ENCODE results near the gene ARSB. TPM values are rescaled to one million over a fixed set of nuclear protein-coding genes. Genes with fewer than 3 reads are reported as not detected.

The ARSB gene
- total RNA-seq, 1 experiment from 2014 or later: 11.4 TPM

- H3K23me2 ChIP-seq (ENCODE audit: insufficient read length, low read depth, low read length, poor library complexity, severe bottlenecking): no peaks in the 10 kb centered on the region
- H3K4me1 ChIP-seq (ENCODE audit: insufficient read depth, low read length): no peaks in the 10 kb centered on the region
- no peak overlapping the region for H3T11ph ChIP-seq (ENCODE audit: low read length)
- H4K91ac ChIP-seq (ENCODE audit: insufficient read length, low read depth, low read length): no peak overlapping the region
- no peak for DNase-seq
- H3K14ac ChIP-seq (ENCODE audit: insufficient read depth, low read length): no peak overlapping the region
- H3K79me1 ChIP-seq (ENCODE audit: insufficient read depth, low read depth, low read length, poor library complexity, severe bottlenecking): no peaks in the 10 kb centered on the region
- no peaks in the 10 kb centered on the region for H3K27me3 ChIP-seq (ENCODE audit: insufficient read depth, low read length)
- no peak overlapping the region for H3K56ac ChIP-seq (ENCODE audit: insufficient read length, low read depth, low read length)
- no peak overlapping the region for H2BK20ac ChIP-seq (ENCODE audit: low read depth, low read length, poor library complexity, severe bottlenecking)
- H3K79me2 ChIP-seq (ENCODE audit: insufficient read depth, low read length): no peaks in the 10 kb centered on the region
- H3K23ac ChIP-seq (ENCODE audit: insufficient read length, low read depth, low read length): no peak overlapping the region
- H2BK5ac ChIP-seq (ENCODE audit: insufficient read length, low read length): no peak overlapping the region
- Mint-ChIP-seq H3K27me3 (ENCODE audit: low read depth) (no peaks in the 10 kb centered on the region), H3K9me3 (no peaks in the 10 kb centered on the region; a peak in 2 of 5 replicates), H3K27ac (no peak overlapping the region; a peak in 1 of 7 replicates), H3K4me1 (peaks cover 0 to 2% of the 10 kb centered on the region in 2 experiments; a peak in 2 of 4 replicates), H3K4me3 (no peak overlapping the region), H3K36me3 (ENCODE audit: insufficient read depth in 1 of 3, low read depth in 3 of 3) (peaks cover 0 to 4% (median 0%) of the 10 kb centered on the region in 3 experiments; a peak in 2 of 7 replicates)
- H3K4me2 ChIP-seq (ENCODE audit: insufficient read depth, insufficient read length, low read length): no peak overlapping the region
- H3K18ac ChIP-seq (ENCODE audit: insufficient read length, low read depth, low read length): no peak overlapping the region
- no peak overlapping the region for H3K4ac ChIP-seq (ENCODE audit: low read depth, low read length)
- H3K9me3 ChIP-seq (ENCODE audit: control insufficient read depth, low read depth, low read length): no peaks in the 10 kb centered on the region
- H2BK12ac ChIP-seq (ENCODE audit: insufficient read length, low read depth, low read length): no peak overlapping the region
- no peak overlapping the region for H2BK15ac ChIP-seq (ENCODE audit: low read depth, low read length)
- no CpG with 5 or more reads among the region's 6 CpGs for WGBS (ENCODE audit: extremely low coverage, insufficient read length, low lambda C conversion rate)
- no peak overlapping the region for H3K27ac ChIP-seq (ENCODE audit: insufficient read length, low read depth, low read length)
- no peak overlapping the region for H2AK5ac ChIP-seq (ENCODE audit: insufficient read length, low read length)
- H3K9ac ChIP-seq (ENCODE audit: extremely low read depth, insufficient read length, low read length): no peak overlapping the region
- TF ChIP-seq CTCF (conservative IDR thresholded peaks at IDR 0.05): no peak
- no peak overlapping the region for H2BK120ac ChIP-seq (ENCODE audit: low read depth, low read length, poor library complexity, severe bottlenecking)
- no peaks in the 10 kb centered on the region for H4K20me1 ChIP-seq (ENCODE audit: control insufficient read depth, insufficient read depth, insufficient read length)
- no peak overlapping the region for H4K5ac ChIP-seq (ENCODE audit: insufficient read length, low read depth, low read length)
- H4K8ac ChIP-seq (replicated peaks; ENCODE audit: insufficient read length, low read depth, low read length): no peak overlapping the region
- H2AFZ ChIP-seq (ENCODE audit: low read length): no peak overlapping the region
Measured at GRCh38 chr5:78829811-78830527, 155.1 kb downstream of the ARSB start.

Data from H9 (cell line).